Measurements from ENCODE around the gene NFIB. TPM values are rescaled to one million over a fixed set of nuclear protein-coding genes. Genes with fewer than 3 reads are reported as not detected.

Gene NFIB
- total RNA-seq, 4 donors from 2014 or later, result 85.3 to 173 (median 115) TPM

- H3K9me3 ChIP-seq, result no peaks in the 10 kb centered on the region
- H3K36me3 ChIP-seq, result no peaks in the 10 kb centered on the region
- H3K4me3 ChIP-seq, result no peak overlapping the region
- no peaks in the 10 kb centered on the region for H3K27me3 ChIP-seq
- TF ChIP-seq CTCF (IDR thresholded peaks at IDR 0.05) (no peak), POLR2A (IDR thresholded peaks at IDR 0.05) (no peak)
- DNase-seq, result no peak
- no peak overlapping the region for H3K27ac ChIP-seq
- no peaks in the 10 kb centered on the region for H3K4me1 ChIP-seq
- intact Hi-C loops (cut with DNase I; ENCODE audit: low total_unique reads), result no loop called here
Measured at GRCh38 chr9:14354201-14354600, 40.3 kb upstream of the NFIB start.

GRCh38 chr9:14353222-14354056 lies 39.5 kb upstream of the NFIB start:
- Histone ChIP-seq H3K36me3 (no peaks in the 10 kb centered on the region), H3K27ac (peak overlapping the region; percentile 1 to 24), H3K4me3 (no peak overlapping the region), H3K4me1 (no peaks in the 10 kb centered on the region), H3K27me3 (no peaks in the 10 kb centered on the region), H3K9me3 (no peaks in the 10 kb centered on the region)
- peak; percentile 93 for DNase-seq
- peak; percentile 88 to 90 (median 89) for TF ChIP-seq CTCF (IDR thresholded peaks at IDR 0.05)
- no peak for TF ChIP-seq POLR2A (IDR thresholded peaks at IDR 0.05)
- intact Hi-C loops (cut with DNase I; ENCODE audit: low total_unique reads), result no loop called here

GRCh38 chr9:14352503-14352902 lies 38.6 kb upstream of the NFIB start:
- no peaks in the 10 kb centered on the region for H3K4me1 ChIP-seq
- no peaks in the 10 kb centered on the region for H3K36me3 ChIP-seq
- DNase-seq, result no peak
- TF ChIP-seq POLR2A (IDR thresholded peaks at IDR 0.05), result no peak
- TF ChIP-seq CTCF (IDR thresholded peaks at IDR 0.05), result no peak
- H3K27me3 ChIP-seq, result no peaks in the 10 kb centered on the region
- no peaks in the 10 kb centered on the region for H3K9me3 ChIP-seq
- intact Hi-C loops (cut with DNase I; ENCODE audit: low total_unique reads), result no loop called here
- H3K4me3 ChIP-seq, result no peak overlapping the region
- H3K27ac ChIP-seq, result peak overlapping the region in 1 of 2 donors; percentile 7

- TF ChIP-seq POLR2A (IDR thresholded peaks at IDR 0.05) (no peak), CTCF (IDR thresholded peaks at IDR 0.05) (no peak)
- H3K4me1 ChIP-seq, result no peaks in the 10 kb centered on the region
- intact Hi-C loops (cut with DNase I; ENCODE audit: low total_unique reads), result no loop called here
- no peaks in the 10 kb centered on the region for H3K36me3 ChIP-seq
- peaks cover 3 to 7% of the 10 kb centered on the region in 2 donors for H3K27me3 ChIP-seq
- no peak overlapping the region for H3K4me3 ChIP-seq
- DNase-seq, result no peak
- peak overlapping the region; percentile 3 to 48 for H3K27ac ChIP-seq
- no peaks in the 10 kb centered on the region for H3K9me3 ChIP-seq
Measured at GRCh38 chr9:14351221-14351836, 37.4 kb upstream of the NFIB start.

GRCh38 chr9:14350754-14351153 lies 36.8 kb upstream of the NFIB start:
- Histone ChIP-seq H3K27me3 (peaks cover 3 to 12% of the 10 kb centered on the region in 2 donors), H3K4me3 (no peak overlapping the region), H3K4me1 (no peaks in the 10 kb centered on the region), H3K36me3 (no peaks in the 10 kb centered on the region), H3K9me3 (no peaks in the 10 kb centered on the region), H3K27ac (peak overlapping the region; percentile 3 to 48)
- intact Hi-C loops (cut with DNase I; ENCODE audit: low total_unique reads), result no loop called here
- no peak for DNase-seq
- TF ChIP-seq POLR2A (IDR thresholded peaks at IDR 0.05) (no peak), CTCF (IDR thresholded peaks at IDR 0.05) (no peak)

All from uterus (tissue), 4 donors.